DMS79 treated with DMSO at 0.1 percent for 48 hours (cell line): ENCODE results near the gene CERS1.

ENCODE experiments used
- DNase-seq: peaks from one replicate; lab custom pipeline; 2025; lab: John Stamatoyannopoulos, UW

Gene CERS1

DNA sequence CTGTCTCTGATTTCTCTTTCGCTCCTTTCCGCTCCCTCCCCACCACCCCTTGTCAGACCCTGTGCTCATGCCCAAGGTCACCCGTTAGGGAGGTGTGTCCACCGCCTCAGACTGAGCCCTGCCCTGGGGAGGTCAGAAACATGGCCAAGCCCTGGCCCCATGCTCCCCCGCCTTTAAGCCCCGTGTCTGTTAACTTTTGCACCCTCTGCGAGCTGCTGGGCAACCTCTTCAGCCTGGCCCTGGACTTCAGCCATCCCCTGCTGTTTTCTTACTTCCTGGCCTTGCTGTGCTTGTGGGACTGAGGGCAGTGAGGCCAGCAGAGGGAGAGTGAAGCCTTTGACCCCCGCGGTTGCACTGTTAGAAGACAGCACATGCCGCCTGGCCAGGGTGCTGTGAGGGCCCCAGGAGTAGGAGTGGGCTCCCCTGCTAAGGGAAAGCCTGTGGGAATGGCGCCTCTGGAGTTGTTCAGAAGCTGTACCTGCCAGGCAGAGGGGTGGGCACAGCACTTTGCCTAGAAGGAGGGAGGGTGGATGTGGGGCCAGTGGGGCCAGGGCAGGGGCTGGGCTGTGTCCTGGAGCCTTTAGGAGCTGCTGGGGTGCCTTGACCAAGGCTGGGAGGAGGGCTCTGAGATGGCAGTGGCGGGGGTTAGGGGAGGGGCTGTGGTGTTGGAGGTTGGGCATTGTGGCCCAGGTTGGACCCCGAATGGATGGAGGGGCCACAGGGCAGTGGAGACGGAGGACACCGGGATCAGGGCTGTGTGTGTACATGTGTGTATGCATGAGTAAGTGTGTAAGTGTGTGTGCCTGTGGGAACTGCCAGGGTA, 56.3 kb downstream of the CERS1 start:
- no peak for DNase-seq

GRCh38 chr19:18834644-18834984, 61.3 kb downstream of the CERS1 start:
- DNase-seq, result no peak

DNA sequence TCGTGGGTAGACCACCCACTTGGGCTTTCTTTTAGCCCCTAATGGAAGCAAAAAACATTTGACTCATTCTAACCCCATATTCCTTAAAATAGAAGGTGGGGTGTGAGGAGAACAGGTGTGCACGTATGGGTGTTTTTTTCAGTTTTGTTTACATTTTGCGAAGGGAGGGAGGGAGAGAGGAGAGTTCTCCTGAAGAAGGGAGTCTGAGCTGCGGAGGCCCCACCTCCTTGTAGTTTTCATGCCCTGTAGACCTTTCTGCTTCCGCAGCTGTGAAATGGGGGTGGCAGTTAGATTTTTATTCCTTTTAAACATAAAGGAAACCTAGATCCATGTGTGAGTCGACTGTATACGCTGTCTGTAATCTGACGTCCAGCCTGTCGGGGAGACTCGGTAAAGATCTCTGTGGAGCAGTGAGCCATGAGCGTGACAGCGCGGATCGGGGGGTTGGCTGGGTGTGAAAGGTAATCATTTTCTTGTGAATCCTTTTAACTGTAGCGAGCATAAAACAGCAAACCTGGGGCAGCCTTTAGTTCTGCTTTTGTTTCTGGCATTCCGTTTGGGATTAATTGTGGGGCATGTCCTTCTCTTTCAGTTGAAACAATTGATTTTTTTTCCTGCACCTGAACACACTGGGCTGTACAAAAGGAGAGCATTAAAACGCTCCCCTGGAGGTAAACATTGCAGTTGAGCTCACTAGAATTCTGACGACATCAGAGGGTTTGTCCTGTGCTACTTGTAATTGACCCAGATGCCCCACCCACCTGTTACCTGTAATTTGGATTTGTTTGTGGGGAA, 61.9 kb downstream of the CERS1 start:
- peak; percentile 29 for DNase-seq

GRCh38 chr19:18833141-18833476, 62.8 kb downstream of the CERS1 start:
- DNase-seq, result peak; percentile 14

DNA sequence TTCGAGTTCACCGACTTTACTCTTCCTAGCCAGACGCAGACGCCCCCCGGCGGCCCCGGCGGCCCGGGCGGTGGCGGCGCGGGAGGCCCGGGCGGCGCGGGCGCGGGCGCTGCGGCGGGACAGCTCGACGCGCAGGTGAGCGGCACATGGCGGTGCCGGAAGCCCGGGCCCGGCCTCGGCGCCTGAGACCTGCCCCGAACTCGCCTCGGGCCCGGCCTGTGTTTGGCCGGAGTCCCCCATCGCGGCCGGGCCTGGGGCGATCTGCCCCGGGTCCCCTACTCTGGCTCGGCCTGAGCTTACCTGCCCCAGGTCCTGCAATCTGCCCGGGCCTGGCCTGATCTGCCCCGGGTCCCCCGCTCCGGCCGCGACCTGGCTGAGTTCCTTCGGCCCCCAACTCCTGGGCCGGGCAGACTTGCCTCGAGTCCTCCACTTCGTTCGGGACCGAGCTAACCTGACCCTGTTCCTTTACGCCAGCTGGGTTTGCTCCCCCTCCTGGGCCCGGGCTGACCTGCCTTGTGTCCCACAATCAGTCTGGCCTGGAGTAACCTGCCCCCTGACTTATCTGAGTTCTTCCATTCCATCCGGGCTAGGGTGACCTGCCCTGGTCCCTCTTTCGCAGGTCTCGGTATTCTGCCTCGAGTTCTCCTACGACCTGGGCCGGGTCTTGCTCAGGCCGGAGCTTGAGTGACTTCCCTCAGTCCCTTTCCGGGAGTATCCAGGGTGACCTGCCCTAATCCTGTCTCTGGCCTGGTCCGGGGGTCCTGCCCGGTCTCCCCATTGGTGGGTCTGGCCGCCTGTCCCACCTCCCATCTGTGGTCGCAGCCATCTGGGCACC, 63.4 kb downstream of the CERS1 start:
- DNase-seq, result no peak

DNA sequence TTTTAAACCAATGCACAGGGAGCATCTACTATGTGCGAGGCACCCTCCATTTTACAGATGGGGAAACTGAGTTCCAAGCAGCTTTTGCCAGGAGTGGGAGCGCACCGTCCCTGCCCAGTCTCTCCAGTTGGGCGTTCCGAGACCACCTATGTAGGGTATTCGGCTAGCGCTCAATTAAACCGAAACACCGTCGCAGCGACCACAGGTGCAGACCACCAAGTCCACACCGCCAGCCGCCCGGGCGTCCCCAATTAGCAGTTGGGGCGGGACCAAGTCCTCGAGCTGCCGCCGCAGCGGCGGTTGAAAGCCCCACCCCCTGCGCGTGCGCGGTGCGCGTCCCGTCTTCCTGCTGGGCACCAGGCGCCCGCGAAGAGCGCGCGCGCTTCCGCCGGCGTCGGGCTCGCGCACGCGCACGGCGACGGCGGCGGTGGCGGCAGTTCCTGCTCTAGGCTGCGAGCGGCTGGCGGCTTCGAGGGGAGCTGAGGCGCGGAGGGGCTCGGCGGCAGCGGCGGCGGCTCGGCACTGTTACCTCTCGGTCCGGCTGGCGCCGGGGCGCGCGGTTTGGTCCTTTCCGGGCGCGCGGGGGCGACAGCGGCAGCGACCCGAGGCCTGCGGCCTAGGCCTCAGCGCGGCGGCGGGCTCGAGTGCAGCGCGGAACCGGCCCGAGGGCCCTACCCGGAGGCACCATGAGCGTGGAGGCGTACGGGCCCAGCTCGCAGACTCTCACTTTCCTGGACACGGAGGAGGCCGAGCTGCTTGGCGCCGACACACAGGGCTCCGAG, 64.2 kb downstream of the CERS1 start, which contains the start of gene UPF1:
Gene UPF1 (plus strand): TSS at position 436 of the 782 bp plus-strand sequence. CDS start 251 bp downstream, at position 687.
- peak; percentile 82 for DNase-seq

- DNase-seq, result no peak
Observed at GRCh38 chr19:18830488-18830887, 65.5 kb downstream of the CERS1 start.

DNA sequence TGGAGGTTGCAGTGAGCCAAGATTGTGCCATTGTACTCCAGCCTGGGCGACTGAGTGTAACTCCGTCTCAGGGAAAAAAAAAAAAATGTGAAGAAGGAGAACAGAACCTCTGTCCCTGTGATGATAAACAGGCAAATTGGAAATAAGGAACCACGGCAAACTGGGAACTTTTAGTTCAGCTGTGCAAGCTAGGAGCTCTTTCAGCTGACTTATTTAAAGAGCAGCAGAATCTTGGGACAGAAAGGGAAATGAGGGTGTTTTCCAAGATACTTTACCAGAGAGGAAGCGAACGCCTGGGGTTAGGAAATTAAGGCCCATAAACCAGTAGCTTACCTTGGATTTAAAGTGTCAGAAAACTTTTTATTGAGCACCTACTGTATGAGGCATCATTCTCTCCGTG, 67.2 kb downstream of the CERS1 start:
- DNase-seq, result no peak
